ENCODE measurements around the gene PIGT.

Gene PIGT

DNA sequence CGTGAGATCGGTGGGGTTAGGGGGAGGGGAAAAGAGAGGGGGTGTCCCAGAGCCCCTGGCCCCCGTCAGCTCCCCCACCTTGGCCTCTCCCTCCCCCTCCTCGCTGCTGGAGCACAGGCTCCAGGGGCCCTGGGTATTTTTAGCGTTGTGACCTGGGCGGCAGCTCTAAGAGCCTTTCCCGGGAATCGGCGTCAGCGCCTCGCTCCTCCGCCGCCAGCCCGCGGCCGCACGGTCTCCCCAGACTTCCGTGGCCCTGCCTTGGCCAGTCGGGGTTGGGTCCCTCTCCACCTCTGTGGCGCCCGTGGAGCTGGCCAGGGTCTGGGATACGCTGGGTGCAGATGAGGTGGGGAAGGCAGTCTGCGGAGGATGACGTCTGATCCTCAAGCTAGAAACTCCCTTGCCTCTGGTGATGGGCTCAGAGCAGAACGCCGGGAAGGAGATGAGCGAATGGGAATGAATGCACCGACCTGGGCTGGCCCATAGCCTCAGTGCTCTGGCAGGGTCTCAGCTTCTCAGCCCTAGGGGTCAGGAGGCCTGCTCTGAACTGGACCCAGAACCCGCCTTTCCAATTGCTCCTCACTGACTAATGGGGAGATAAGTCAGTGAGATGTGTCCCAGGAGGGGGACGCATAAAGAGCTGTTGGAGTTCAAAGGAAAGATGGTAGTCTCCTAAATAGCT is 8.7 kb upstream of the PIGT start (continued):
- TF ChIP-seq, protein P1, sequence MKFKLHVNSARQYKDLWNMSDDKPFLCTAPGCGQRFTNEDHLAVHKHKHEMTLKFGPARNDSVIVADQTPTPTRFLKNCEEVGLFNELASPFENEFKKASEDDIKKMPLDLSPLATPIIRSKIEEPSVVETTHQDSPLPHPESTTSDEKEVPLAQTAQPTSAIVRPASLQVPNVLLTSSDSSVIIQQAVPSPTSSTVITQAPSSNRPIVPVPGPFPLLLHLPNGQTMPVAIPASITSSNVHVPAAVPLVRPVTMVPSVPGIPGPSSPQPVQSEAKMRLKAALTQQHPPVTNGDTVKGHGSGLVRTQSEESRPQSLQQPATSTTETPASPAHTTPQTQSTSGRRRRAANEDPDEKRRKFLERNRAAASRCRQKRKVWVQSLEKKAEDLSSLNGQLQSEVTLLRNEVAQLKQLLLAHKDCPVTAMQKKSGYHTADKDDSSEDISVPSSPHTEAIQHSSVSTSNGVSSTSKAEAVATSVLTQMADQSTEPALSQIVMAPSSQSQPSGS (tag by site-specific recombination; IDR thresholded peaks at IDR 0.05; ENCODE audit: low read depth): peak; percentile 51
- TF ChIP-seq ZNF23 (tag by site-specific recombination; IDR thresholded peaks at IDR 0.05; ENCODE audit: borderline replicate concordance) (no peak), ZNF426 (tag by site-specific recombination; IDR thresholded peaks at IDR 0.05) (no peak), ZNF792 (tag by site-specific recombination; IDR thresholded peaks at IDR 0.05) (no peak), ZNF274 (IDR thresholded peaks at IDR 0.05; ENCODE audit: low read length) (no peak), ZNF274 (tag by site-specific recombination; IDR thresholded peaks at IDR 0.05; ENCODE audit: borderline replicate concordance) (no peak), ZNF624 (tag by site-specific recombination; IDR thresholded peaks at IDR 0.05) (no peak), ZIC2 (tag by site-specific recombination; IDR thresholded peaks at IDR 0.05) (no peak), ZNF621 (tag by site-specific recombination; IDR thresholded peaks at IDR 0.05) (no peak), OVOL3 (tag by site-specific recombination; IDR thresholded peaks at IDR 0.05) (no peak), BCL11B (tag by site-specific recombination; IDR thresholded peaks at IDR 0.05; ENCODE audit: low read depth) (no peak), SP7 (tag by site-specific recombination; IDR thresholded peaks at IDR 0.05) (no peak), ZNF76 (tag by site-specific recombination; IDR thresholded peaks at IDR 0.05; ENCODE audit: borderline replicate concordance, low read depth) (peak; percentile 75), ZNF335 (tag by site-specific recombination; conservative IDR thresholded peaks at IDR 0.05) (peak; percentile 65), ZNF664 (tag by site-specific recombination; IDR thresholded peaks at IDR 0.05) (no peak), HOXA7 (CRISPR knock-in tag; IDR thresholded peaks at IDR 0.05; ENCODE audit: borderline replicate concordance) (no peak), ZNF561 (tag by site-specific recombination; IDR thresholded peaks at IDR 0.05; ENCODE audit: borderline replicate concordance) (no peak), SCRT2 (tag by site-specific recombination; IDR thresholded peaks at IDR 0.05) (no peak), ZNF174 (tag by site-specific recombination; IDR thresholded peaks at IDR 0.05) (no peak), GLIS2 (tag by site-specific recombination; IDR thresholded peaks at IDR 0.05) (peak; percentile 12; the same call in 1 of the 2 replicates), OSR2 (tag by site-specific recombination; IDR thresholded peaks at IDR 0.05) (no peak)
- TF ChIP-seq, protein P2, sequence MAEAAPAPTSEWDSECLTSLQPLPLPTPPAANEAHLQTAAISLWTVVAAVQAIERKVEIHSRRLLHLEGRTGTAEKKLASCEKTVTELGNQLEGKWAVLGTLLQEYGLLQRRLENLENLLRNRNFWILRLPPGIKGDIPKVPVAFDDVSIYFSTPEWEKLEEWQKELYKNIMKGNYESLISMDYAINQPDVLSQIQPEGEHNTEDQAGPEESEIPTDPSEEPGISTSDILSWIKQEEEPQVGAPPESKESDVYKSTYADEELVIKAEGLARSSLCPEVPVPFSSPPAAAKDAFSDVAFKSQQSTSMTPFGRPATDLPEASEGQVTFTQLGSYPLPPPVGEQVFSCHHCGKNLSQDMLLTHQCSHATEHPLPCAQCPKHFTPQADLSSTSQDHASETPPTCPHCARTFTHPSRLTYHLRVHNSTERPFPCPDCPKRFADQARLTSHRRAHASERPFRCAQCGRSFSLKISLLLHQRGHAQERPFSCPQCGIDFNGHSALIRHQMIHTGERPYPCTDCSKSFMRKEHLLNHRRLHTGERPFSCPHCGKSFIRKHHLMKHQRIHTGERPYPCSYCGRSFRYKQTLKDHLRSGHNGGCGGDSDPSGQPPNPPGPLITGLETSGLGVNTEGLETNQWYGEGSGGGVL (tag by site-specific recombination; IDR thresholded peaks at IDR 0.05): peak; percentile 94
- TF ChIP-seq, protein P3, sequence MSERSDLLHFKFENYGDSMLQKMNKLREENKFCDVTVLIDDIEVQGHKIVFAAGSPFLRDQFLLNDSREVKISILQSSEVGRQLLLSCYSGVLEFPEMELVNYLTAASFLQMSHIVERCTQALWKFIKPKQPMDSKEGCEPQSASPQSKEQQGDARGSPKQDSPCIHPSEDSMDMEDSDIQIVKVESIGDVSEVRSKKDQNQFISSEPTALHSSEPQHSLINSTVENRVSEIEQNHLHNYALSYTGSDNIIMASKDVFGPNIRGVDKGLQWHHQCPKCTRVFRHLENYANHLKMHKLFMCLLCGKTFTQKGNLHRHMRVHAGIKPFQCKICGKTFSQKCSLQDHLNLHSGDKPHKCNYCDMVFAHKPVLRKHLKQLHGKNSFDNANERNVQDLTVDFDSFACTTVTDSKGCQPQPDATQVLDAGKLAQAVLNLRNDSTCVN (tag by site-specific recombination; optimal IDR thresholded peaks at IDR 0.05): no peak
- TF ChIP-seq, protein P4, sequence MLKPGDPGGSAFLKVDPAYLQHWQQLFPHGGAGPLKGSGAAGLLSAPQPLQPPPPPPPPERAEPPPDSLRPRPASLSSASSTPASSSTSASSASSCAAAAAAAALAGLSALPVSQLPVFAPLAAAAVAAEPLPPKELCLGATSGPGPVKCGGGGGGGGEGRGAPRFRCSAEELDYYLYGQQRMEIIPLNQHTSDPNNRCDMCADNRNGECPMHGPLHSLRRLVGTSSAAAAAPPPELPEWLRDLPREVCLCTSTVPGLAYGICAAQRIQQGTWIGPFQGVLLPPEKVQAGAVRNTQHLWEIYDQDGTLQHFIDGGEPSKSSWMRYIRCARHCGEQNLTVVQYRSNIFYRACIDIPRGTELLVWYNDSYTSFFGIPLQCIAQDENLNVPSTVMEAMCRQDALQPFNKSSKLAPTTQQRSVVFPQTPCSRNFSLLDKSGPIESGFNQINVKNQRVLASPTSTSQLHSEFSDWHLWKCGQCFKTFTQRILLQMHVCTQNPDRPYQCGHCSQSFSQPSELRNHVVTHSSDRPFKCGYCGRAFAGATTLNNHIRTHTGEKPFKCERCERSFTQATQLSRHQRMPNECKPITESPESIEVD (tag by site-specific recombination; IDR thresholded peaks at IDR 0.05): no peak
- TF ChIP-seq, protein P5, sequence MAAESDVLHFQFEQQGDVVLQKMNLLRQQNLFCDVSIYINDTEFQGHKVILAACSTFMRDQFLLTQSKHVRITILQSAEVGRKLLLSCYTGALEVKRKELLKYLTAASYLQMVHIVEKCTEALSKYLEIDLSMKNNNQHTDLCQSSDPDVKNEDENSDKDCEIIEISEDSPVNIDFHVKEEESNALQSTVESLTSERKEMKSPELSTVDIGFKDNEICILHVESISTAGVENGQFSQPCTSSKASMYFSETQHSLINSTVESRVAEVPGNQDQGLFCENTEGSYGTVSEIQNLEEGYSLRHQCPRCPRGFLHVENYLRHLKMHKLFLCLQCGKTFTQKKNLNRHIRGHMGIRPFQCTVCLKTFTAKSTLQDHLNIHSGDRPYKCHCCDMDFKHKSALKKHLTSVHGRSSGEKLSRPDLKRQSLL (tag by site-specific recombination; IDR thresholded peaks at IDR 0.05): no peak
- TF ChIP-seq, protein P6, sequence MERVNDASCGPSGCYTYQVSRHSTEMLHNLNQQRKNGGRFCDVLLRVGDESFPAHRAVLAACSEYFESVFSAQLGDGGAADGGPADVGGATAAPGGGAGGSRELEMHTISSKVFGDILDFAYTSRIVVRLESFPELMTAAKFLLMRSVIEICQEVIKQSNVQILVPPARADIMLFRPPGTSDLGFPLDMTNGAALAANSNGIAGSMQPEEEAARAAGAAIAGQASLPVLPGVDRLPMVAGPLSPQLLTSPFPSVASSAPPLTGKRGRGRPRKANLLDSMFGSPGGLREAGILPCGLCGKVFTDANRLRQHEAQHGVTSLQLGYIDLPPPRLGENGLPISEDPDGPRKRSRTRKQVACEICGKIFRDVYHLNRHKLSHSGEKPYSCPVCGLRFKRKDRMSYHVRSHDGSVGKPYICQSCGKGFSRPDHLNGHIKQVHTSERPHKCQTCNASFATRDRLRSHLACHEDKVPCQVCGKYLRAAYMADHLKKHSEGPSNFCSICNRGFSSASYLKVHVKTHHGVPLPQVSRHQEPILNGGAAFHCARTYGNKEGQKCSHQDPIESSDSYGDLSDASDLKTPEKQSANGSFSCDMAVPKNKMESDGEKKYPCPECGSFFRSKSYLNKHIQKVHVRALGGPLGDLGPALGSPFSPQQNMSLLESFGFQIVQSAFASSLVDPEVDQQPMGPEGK (tag by site-specific recombination; IDR thresholded peaks at IDR 0.05): peak; percentile 45
- TF ChIP-seq, protein P7, sequence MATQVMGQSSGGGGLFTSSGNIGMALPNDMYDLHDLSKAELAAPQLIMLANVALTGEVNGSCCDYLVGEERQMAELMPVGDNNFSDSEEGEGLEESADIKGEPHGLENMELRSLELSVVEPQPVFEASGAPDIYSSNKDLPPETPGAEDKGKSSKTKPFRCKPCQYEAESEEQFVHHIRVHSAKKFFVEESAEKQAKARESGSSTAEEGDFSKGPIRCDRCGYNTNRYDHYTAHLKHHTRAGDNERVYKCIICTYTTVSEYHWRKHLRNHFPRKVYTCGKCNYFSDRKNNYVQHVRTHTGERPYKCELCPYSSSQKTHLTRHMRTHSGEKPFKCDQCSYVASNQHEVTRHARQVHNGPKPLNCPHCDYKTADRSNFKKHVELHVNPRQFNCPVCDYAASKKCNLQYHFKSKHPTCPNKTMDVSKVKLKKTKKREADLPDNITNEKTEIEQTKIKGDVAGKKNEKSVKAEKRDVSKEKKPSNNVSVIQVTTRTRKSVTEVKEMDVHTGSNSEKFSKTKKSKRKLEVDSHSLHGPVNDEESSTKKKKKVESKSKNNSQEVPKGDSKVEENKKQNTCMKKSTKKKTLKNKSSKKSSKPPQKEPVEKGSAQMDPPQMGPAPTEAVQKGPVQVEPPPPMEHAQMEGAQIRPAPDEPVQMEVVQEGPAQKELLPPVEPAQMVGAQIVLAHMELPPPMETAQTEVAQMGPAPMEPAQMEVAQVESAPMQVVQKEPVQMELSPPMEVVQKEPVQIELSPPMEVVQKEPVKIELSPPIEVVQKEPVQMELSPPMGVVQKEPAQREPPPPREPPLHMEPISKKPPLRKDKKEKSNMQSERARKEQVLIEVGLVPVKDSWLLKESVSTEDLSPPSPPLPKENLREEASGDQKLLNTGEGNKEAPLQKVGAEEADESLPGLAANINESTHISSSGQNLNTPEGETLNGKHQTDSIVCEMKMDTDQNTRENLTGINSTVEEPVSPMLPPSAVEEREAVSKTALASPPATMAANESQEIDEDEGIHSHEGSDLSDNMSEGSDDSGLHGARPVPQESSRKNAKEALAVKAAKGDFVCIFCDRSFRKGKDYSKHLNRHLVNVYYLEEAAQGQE (tag by site-specific recombination; IDR thresholded peaks at IDR 0.05): peak; percentile 71; the same call in 1 of the 2 replicates

Data from HEK293 (cell line).